Mesendoderm (in vitro differentiated cells): ENCODE data around the gene CXCL10.
"Not testable (repeated sequence)": the region's sequence is repeated elsewhere in the genome, so short reads cannot be mapped to it uniquely, and the experiment has no call there.

Experiments used
- DNase-seq: peaks from one replicate; pipeline ENCODE4 v3.0.0; 2013
- H2AK5ac ChIP-seq: 2 replicates; pipeline ENCODE4 v1.6.1; 2013; ENCODE audit warnings: low read length, inconsistent platforms
- H2BK120ac ChIP-seq: 2 replicates; pipeline ENCODE4 v1.6.1; 2013; ENCODE audit warnings: low read depth, mild to moderate bottlenecking, low read length, moderate library complexity, mixed read lengths
- H2BK15ac ChIP-seq: replicated peaks from 2 replicates; pipeline ENCODE4 v1.6.1; 2013; ENCODE audit warnings: low read depth, mild to moderate bottlenecking, moderate library complexity
- H2BK5ac ChIP-seq: 2 replicates; pipeline ENCODE4 v1.6.1; 2013; ENCODE audit warnings: low read length, inconsistent platforms
- H3K18ac ChIP-seq: 2 replicates; pipeline ENCODE4 v1.6.1; 2013; ENCODE audit warnings: mild to moderate bottlenecking, low read length, mixed read lengths
- H3K23ac ChIP-seq: one replicate; pipeline ENCODE4 v1.6.1; 2013; ENCODE audit warnings: low read length
- H3K27ac ChIP-seq: 2 replicates; pipeline ENCODE4 v1.5.1; 2013; ENCODE audit warnings: low read depth, mild to moderate bottlenecking, inconsistent platforms, low read length, moderate library complexity
- H3K27me3 ChIP-seq: 2 replicates; pipeline ENCODE4 v1.6.1; 2013; ENCODE audit warnings: low read length, control low read depth, mild to moderate bottlenecking, inconsistent platforms; ENCODE audit not compliant: insufficient read depth, poor library complexity
- H3K36me3 ChIP-seq: 2 replicates; pipeline ENCODE4 v1.6.1; 2013; ENCODE audit warnings: low read length, inconsistent platforms; ENCODE audit not compliant: control insufficient read depth, insufficient read depth
- H3K4ac ChIP-seq: one replicate; pipeline ENCODE4 v1.6.1; 2013; ENCODE audit warnings: low read depth, mild to moderate bottlenecking, low read length, moderate library complexity
- H3K4me1 ChIP-seq: 2 replicates; pipeline ENCODE4 v1.6.1; 2013; ENCODE audit warnings: low read depth, low read length, inconsistent platforms; ENCODE audit not compliant: control insufficient read depth
- H3K4me2 ChIP-seq: 2 replicates; pipeline ENCODE4 v1.6.1; 2013; ENCODE audit warnings: low read length
- H3K4me3 ChIP-seq: 2 replicates; pipeline ENCODE4 v1.5.1; 2013; ENCODE audit warnings: mild to moderate bottlenecking, low read length
- H3K56ac ChIP-seq: one replicate; pipeline ENCODE4 v1.6.1; 2013; ENCODE audit warnings: low read length
- H3K79me1 ChIP-seq: 2 replicates; pipeline ENCODE4 v1.6.1; 2013; ENCODE audit warnings: low read length, inconsistent platforms
- H3K79me2 ChIP-seq: 2 replicates; pipeline ENCODE4 v1.6.1; 2013; ENCODE audit warnings: mild to moderate bottlenecking, low read length; ENCODE audit not compliant: control insufficient read depth, insufficient read depth
- H3K9ac ChIP-seq: 2 replicates; pipeline ENCODE4 v1.6.1; 2013; ENCODE audit warnings: low read length, inconsistent platforms
- H4K5ac ChIP-seq: one replicate; pipeline ENCODE4 v1.6.1; 2013; ENCODE audit warnings: low read length
- H4K8ac ChIP-seq: one replicate; pipeline ENCODE4 v1.6.1; 2013; ENCODE audit warnings: low read depth, mild to moderate bottlenecking, control low read depth, low read length, moderate library complexity
- WGBS: extraction: QIAGEN DNeasy Blood & Tissue Kit; methylation state at CpG from one replicate; pipeline ENCODE4 v1.1.7; 2013; ENCODE audit warnings: low lambda C conversion rate, missing lambda C conversion rate; ENCODE audit not compliant: insufficient coverage; ENCODE audit errors: extremely low coverage; 5-methylcytosine and 5-hydroxymethylcytosine counted together

The CXCL10 gene

DNA sequence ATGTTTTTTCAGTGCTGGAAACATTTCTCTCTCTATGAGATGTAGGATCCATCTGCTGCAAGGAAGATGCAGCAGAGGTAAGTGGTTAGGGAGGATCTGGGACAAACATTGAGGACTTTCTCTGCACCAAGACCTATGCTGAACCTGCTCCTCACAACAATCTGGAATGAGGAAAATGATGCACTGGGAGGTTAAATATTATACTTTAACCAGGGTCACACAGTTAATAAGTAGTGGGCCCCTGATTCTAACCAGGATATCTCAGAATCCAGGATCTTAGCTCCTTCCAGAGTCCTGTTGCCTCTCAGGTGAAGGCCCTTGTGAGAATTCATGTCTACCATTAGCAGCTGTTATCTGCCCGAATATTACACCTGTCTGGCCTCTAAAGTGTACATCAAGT lies 23.0 kb downstream of the CXCL10 start:
- no peak overlapping the region for H3K18ac ChIP-seq
- no peak overlapping the region for H4K8ac ChIP-seq
- no peaks in the 10 kb centered on the region for H3K79me2 ChIP-seq
- H3K56ac ChIP-seq = no peak overlapping the region
- H3K79me1 ChIP-seq = no peaks in the 10 kb centered on the region
- no peak overlapping the region for H3K9ac ChIP-seq
- DNase-seq = no peak
- no peak overlapping the region for H3K27ac ChIP-seq
- no peak overlapping the region for H3K4ac ChIP-seq
- no peak overlapping the region for H3K23ac ChIP-seq
- no peak overlapping the region for H2BK15ac ChIP-seq
- no peak overlapping the region for H4K5ac ChIP-seq
- no peak overlapping the region for H2BK5ac ChIP-seq
- no peak overlapping the region for H3K4me2 ChIP-seq
- WGBS = no CpG with 5 or more reads among the region's 1 CpG
- H2BK120ac ChIP-seq = no peak overlapping the region
- no peak overlapping the region for H2AK5ac ChIP-seq
- no peaks in the 10 kb centered on the region for H3K4me1 ChIP-seq
- no peaks in the 10 kb centered on the region for H3K27me3 ChIP-seq
- H3K4me3 ChIP-seq = no peak overlapping the region
- H3K36me3 ChIP-seq = no peaks in the 10 kb centered on the region

DNA sequence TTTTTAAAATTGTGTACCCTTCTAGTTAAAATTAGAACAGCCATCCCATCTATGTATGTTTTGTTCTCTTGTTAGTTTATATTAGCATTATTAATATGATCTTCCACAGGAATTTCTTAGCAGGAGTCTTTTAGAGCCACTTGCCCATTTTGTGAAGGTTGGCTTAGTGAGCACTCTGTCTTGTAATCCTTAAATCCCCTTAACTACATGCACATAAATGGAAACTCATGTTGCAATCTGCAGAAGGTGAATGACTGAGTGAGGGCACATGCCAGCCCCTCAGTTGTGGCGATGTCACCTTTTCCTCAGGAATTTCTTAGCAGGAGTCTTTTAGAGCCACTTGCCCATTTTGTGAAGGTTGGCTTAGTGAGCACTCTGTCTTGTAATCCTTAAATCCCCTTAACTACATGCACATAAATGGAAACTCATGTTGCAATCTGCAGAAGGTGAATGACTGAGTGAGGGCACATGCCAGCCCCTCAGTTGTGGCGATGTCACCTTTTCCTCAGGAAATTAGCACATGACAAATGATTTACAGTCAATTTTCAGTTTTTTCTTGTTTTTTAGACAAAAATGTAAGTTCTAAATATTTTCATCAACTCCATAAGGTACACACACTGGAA lies 24.7 kb downstream of the CXCL10 start:
- H2AK5ac ChIP-seq, H3K79me1 ChIP-seq, DNase-seq, H4K8ac ChIP-seq, H3K4me1 ChIP-seq, H3K18ac ChIP-seq, H3K4me3 ChIP-seq, H3K79me2 ChIP-seq, H4K5ac ChIP-seq, H2BK120ac ChIP-seq, H3K27ac ChIP-seq, H3K27me3 ChIP-seq, H3K36me3 ChIP-seq, H3K56ac ChIP-seq, H3K9ac ChIP-seq, H2BK15ac ChIP-seq, H2BK5ac ChIP-seq, H3K4me2 ChIP-seq, H3K4ac ChIP-seq, H3K23ac ChIP-seq: not testable (repeated sequence)
- no CpG with 5 or more reads among the region's 2 CpGs for WGBS

DNA sequence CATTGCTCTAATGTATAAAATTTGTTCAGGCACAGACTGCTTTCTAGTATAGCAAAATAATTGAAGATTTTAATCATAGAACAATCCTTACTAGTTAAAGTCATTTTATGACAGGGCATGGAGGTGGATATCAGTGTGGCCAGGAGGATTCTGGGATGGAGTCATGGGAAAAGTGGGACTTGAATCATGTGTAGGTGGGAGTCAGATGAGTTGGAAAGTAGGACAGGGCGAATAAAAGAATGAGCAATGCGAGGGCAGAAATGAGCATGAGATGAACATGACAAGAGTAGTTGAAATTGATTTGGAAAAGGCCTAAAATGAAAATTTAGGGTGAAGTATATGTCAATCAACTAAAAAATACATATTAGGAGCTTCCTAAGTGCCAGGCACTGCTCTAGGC lies 25.4 kb downstream of the CXCL10 start:
- no peak overlapping the region for H3K23ac ChIP-seq
- H2BK5ac ChIP-seq = no peak overlapping the region
- H3K36me3 ChIP-seq = no peaks in the 10 kb centered on the region
- H2BK15ac ChIP-seq = no peak overlapping the region
- no peak overlapping the region for H4K5ac ChIP-seq
- no peak for DNase-seq
- no peak overlapping the region for H3K9ac ChIP-seq
- H3K4me3 ChIP-seq = no peak overlapping the region
- no peak overlapping the region for H3K56ac ChIP-seq
- WGBS = no CpG with 5 or more reads among the region's 2 CpGs
- H3K4me2 ChIP-seq = no peak overlapping the region
- H3K4me1 ChIP-seq = no peaks in the 10 kb centered on the region
- H3K27ac ChIP-seq = no peak overlapping the region
- no peak overlapping the region for H2AK5ac ChIP-seq
- no peak overlapping the region for H2BK120ac ChIP-seq
- no peaks in the 10 kb centered on the region for H3K79me2 ChIP-seq
- H3K18ac ChIP-seq = no peak overlapping the region
- no peaks in the 10 kb centered on the region for H3K79me1 ChIP-seq
- H3K27me3 ChIP-seq = no peaks in the 10 kb centered on the region
- no peak overlapping the region for H4K8ac ChIP-seq
- H3K4ac ChIP-seq = no peak overlapping the region

DNA sequence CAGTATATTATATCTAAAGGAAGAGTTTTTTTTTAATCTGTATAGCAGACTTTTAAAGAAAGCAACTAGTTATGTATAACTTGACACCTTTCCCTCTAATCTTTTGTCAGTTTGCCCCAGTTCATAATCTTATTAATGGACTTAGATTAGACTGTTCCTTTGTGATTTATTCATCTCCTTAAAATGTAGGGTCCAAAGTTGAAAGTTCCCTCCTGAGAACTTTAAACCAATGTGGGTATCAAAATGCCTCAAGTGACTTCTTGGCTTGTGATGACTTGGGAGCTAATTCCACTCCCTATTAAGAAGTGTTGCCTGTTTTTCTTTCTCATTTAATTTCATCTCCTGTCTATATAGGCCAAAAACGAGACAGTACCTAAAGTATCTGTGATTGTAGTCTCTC lies 26.2 kb downstream of the CXCL10 start:
- H3K79me1 ChIP-seq = no peaks in the 10 kb centered on the region
- no peak overlapping the region for H2AK5ac ChIP-seq
- no peak overlapping the region for H3K23ac ChIP-seq
- H3K27ac ChIP-seq = no peak overlapping the region
- no peak overlapping the region for H3K4me2 ChIP-seq
- H3K27me3 ChIP-seq = no peaks in the 10 kb centered on the region
- H3K4me3 ChIP-seq = no peak overlapping the region
- H3K4ac ChIP-seq = no peak overlapping the region
- no peak overlapping the region for H3K56ac ChIP-seq
- H2BK15ac ChIP-seq = no peak overlapping the region
- H2BK120ac ChIP-seq = no peak overlapping the region
- H3K36me3 ChIP-seq = no peaks in the 10 kb centered on the region
- no peak overlapping the region for H2BK5ac ChIP-seq
- WGBS = no CpG with 5 or more reads among the region's 1 CpG
- no peak overlapping the region for H3K18ac ChIP-seq
- H3K4me1 ChIP-seq = no peaks in the 10 kb centered on the region
- H3K79me2 ChIP-seq = no peaks in the 10 kb centered on the region
- H4K5ac ChIP-seq = no peak overlapping the region
- no peak overlapping the region for H3K9ac ChIP-seq
- no peak for DNase-seq
- no peak overlapping the region for H4K8ac ChIP-seq

- peak; percentile 65 for DNase-seq
- Histone ChIP-seq H3K27ac (no peak overlapping the region), H4K5ac (no peak overlapping the region), H3K23ac (no peak overlapping the region), H3K36me3 (no peaks in the 10 kb centered on the region), H2AK5ac (no peak overlapping the region), H3K79me1 (no peaks in the 10 kb centered on the region), H2BK15ac (no peak overlapping the region), H4K8ac (no peak overlapping the region), H2BK5ac (no peak overlapping the region), H3K18ac (no peak overlapping the region), H3K4me1 (no peaks in the 10 kb centered on the region), H3K27me3 (no peaks in the 10 kb centered on the region), H3K9ac (no peak overlapping the region), H3K56ac (no peak overlapping the region), H2BK120ac (no peak overlapping the region), H3K4me2 (no peak overlapping the region), H3K4me3 (no peak overlapping the region), H3K4ac (no peak overlapping the region), H3K79me2 (no peaks in the 10 kb centered on the region)
- no CpG with 5 or more reads among the region's 5 CpGs for WGBS
These were observed 27.6 kb downstream of the CXCL10 start for GRCh38 chr4:75995727-75996126.

- Histone ChIP-seq H3K4me1 (peaks cover 2% of the 10 kb centered on the region), H3K27me3 (no peaks in the 10 kb centered on the region), H3K79me2 (peaks cover 29% of the 10 kb centered on the region), H3K36me3 (no peaks in the 10 kb centered on the region), H3K18ac (no peak overlapping the region), H3K23ac (no peak overlapping the region), H3K4ac (no peak overlapping the region), H2AK5ac (no peak overlapping the region), H2BK15ac (no peak overlapping the region), H3K4me2 (no peak overlapping the region), H3K56ac (no peak overlapping the region), H3K79me1 (peaks cover 6% of the 10 kb centered on the region), H3K4me3 (no peak overlapping the region), H4K8ac (no peak overlapping the region), H3K9ac (no peak overlapping the region), H2BK120ac (no peak overlapping the region), H4K5ac (no peak overlapping the region), H2BK5ac (no peak overlapping the region), H3K27ac (no peak overlapping the region)
- no peak for DNase-seq
- WGBS = no CpG with 5 or more reads among the region's 1 CpG
These were observed 30.8 kb downstream of the CXCL10 start for GRCh38 chr4:75992462-75992861.
